ENCODE data around the gene NRGN.

- TF ChIP-seq, protein P1, sequence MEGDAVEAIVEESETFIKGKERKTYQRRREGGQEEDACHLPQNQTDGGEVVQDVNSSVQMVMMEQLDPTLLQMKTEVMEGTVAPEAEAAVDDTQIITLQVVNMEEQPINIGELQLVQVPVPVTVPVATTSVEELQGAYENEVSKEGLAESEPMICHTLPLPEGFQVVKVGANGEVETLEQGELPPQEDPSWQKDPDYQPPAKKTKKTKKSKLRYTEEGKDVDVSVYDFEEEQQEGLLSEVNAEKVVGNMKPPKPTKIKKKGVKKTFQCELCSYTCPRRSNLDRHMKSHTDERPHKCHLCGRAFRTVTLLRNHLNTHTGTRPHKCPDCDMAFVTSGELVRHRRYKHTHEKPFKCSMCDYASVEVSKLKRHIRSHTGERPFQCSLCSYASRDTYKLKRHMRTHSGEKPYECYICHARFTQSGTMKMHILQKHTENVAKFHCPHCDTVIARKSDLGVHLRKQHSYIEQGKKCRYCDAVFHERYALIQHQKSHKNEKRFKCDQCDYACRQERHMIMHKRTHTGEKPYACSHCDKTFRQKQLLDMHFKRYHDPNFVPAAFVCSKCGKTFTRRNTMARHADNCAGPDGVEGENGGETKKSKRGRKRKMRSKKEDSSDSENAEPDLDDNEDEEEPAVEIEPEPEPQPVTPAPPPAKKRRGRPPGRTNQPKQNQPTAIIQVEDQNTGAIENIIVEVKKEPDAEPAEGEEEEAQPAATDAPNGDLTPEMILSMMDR (IDR thresholded peaks at IDR 0.05 in 8 of 11, conservative IDR thresholded peaks at IDR 0.05 in 3 of 11), result no peak
- TF ChIP-seq POLR2A (IDR thresholded peaks at IDR 0.05), result no peak
- no peak for TF ChIP-seq POLR2AphosphoS5 (IDR thresholded peaks at IDR 0.05)
Measured at GRCh38 chr11:124738713-124739478, 846 bp upstream of the NRGN start.
